ENCODE results near the gene ARG2. TPM values are rescaled to one million over a fixed set of nuclear protein-coding genes. Genes with fewer than 3 reads are reported as not detected.
"Not testable (repeated sequence)": the region's sequence is repeated elsewhere in the genome, so short reads cannot be mapped to it uniquely, and the experiment has no call there.

The ARG2 gene
- total RNA-seq, 1 donor from 2014 or later: 78.7 TPM

GRCh38 chr14:67595392-67595791 is 24.3 kb upstream of the ARG2 start:
- Mint-ChIP-seq H3K4me3 (ENCODE audit: unreplicated experiment) (no peak overlapping the region), H3K36me3 (ENCODE audit: unreplicated experiment) (peaks cover 11% of the 10 kb centered on the region), H3K27me3 (ENCODE audit: unreplicated experiment) (peaks cover 3% of the 10 kb centered on the region), H3K4me1 (ENCODE audit: low read depth, unreplicated experiment) (peaks cover 6% of the 10 kb centered on the region), H3K9me3 (ENCODE audit: unreplicated experiment) (peaks cover 4% of the 10 kb centered on the region), H3K27ac (ENCODE audit: unreplicated experiment) (no peak overlapping the region)
- TF ChIP-seq CTCF (IDR thresholded peaks at IDR 0.05; ENCODE audit: partially characterized antibody, unreplicated experiment): no peak
- DNase-seq: no peak

DNA sequence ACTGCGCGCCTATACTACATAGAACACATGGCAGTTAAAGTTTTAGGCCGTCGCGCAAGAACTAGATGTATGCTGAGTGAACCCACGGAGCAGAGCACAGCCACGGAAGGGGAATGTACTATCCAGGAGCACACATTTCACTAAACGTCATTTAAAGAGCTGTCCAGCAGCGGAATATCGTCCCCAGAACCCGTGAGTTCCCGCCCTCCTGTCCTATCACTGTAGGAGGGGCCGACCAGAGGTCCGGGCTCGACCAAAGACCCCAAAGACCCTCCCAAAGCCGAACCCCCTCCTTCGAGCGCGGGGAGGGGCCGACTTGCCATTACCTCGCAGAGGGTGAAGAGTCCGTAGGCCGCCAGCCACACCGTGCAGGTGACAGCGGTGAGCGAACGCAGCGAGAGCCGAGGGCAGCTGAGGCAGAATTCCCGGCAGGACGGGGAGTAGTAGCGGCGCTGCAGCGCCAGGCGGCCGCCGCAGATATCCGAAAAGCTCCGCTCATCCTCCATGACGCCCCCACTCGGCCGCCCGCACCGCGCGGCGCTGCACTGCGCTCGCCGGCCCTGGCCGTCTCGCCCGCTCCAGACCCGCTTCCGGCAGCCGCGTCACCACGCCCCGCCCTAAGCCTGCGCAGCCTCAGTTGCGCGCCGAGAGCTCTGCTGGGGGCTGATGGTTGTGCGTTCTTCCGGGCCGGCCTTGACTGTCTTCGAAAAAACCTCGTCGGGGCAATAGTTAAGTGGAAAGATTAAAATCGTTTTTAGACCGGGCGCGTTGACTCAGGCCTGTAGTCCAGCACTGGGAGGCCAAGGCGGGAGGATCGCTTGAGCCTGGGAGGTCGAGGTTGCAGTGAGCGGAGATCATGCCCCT is 19.8 kb upstream of the ARG2 start, which contains the start of gene PIGH:
PIGH (minus strand) TSS at position 571 of the 864 bp plus-strand sequence; CDS start at position 506, 65 bp downstream.
- TF ChIP-seq CTCF (IDR thresholded peaks at IDR 0.05; ENCODE audit: partially characterized antibody, unreplicated experiment): peak; percentile 67
- H3K36me3 Mint-ChIP-seq (ENCODE audit: unreplicated experiment): peaks cover 18% of the 10 kb centered on the region
- peaks cover 6% of the 10 kb centered on the region for H3K4me1 Mint-ChIP-seq (ENCODE audit: low read depth, unreplicated experiment)
- peaks cover 7% of the 10 kb centered on the region for H3K9me3 Mint-ChIP-seq (ENCODE audit: unreplicated experiment)
- peak within 1 kb of the TSS; percentile 99 for H3K4me3 Mint-ChIP-seq (ENCODE audit: unreplicated experiment)
- H3K27ac Mint-ChIP-seq (ENCODE audit: unreplicated experiment): peak within 1 kb of the TSS; percentile 94
- peaks cover 7% of the 10 kb centered on the region for H3K27me3 Mint-ChIP-seq (ENCODE audit: unreplicated experiment)
- peak; percentile 97 for DNase-seq

GRCh38 chr14:67600562-67600974 is 19.2 kb upstream of the ARG2 start:
- H3K9me3 Mint-ChIP-seq (ENCODE audit: unreplicated experiment); H3K27me3 Mint-ChIP-seq (ENCODE audit: unreplicated experiment); DNase-seq; H3K4me1 Mint-ChIP-seq (ENCODE audit: low read depth, unreplicated experiment): not testable (repeated sequence)
- Mint-ChIP-seq H3K36me3 (ENCODE audit: unreplicated experiment) (peaks cover 13% of the 10 kb centered on the region), H3K27ac (ENCODE audit: unreplicated experiment) (peak overlapping the region; percentile 94), H3K4me3 (ENCODE audit: unreplicated experiment) (peak overlapping the region; percentile 99)

DNA sequence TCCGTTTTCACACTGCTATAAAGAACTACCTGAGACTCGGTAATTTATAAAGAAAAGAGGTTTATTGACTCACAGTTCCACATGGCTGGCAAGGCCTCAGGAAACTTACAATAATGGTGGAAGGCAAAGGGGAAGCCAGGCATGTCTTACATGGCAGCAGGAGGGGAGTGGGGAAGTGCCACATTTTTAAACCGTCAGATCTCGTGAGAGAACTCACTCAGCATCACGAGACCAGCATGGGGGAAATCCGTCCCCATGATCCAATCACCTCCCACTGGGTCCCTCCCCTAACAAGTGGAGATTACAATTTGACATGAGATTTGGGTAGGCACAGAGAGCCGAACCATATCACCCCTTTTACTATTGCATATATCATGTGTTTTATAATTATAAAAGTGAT is 17.6 kb upstream of the ARG2 start:
- H3K4me3 Mint-ChIP-seq (ENCODE audit: unreplicated experiment): no peak overlapping the region
- no peak for TF ChIP-seq CTCF (IDR thresholded peaks at IDR 0.05; ENCODE audit: partially characterized antibody, unreplicated experiment)
- no peak overlapping the region for H3K27ac Mint-ChIP-seq (ENCODE audit: unreplicated experiment)
- peaks cover 6% of the 10 kb centered on the region for H3K4me1 Mint-ChIP-seq (ENCODE audit: low read depth, unreplicated experiment)
- peaks cover 13% of the 10 kb centered on the region for H3K36me3 Mint-ChIP-seq (ENCODE audit: unreplicated experiment)
- H3K27me3 Mint-ChIP-seq (ENCODE audit: unreplicated experiment): peaks cover 7% of the 10 kb centered on the region
- DNase-seq: no peak
- H3K9me3 Mint-ChIP-seq (ENCODE audit: unreplicated experiment): peaks cover 8% of the 10 kb centered on the region

DNA sequence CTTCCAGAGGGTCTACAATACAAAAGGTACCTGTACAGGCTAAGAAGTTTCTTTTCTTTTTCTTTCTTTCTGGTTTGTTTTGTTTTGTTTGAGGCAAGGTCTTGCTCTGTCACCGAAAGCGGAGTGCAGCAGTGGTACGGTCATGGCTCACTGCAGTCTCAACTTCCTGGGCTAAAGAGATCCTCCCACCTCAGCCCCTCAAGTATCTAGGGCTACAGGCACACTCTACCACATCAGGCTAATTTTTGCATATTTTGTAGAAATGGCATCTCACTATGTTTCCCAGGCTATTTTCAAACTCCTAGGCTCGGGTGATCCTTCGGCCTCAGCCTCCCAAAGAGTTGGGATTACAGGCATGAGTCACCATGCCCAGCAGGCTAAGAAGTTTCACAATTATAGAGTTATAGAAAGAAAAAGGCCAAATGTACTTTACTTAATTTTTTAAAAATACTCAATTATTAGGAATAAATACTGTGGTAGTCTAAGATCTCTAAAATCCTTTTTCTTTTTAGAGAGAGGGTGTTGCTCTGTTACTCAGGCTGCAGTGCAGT is 16.6 kb upstream of the ARG2 start:
- Mint-ChIP-seq H3K27me3 (ENCODE audit: unreplicated experiment) (peaks cover 7% of the 10 kb centered on the region), H3K9me3 (ENCODE audit: unreplicated experiment) (peaks cover 8% of the 10 kb centered on the region), H3K4me3 (ENCODE audit: unreplicated experiment) (no peak overlapping the region), H3K27ac (ENCODE audit: unreplicated experiment) (no peak overlapping the region), H3K4me1 (ENCODE audit: low read depth, unreplicated experiment) (peaks cover 6% of the 10 kb centered on the region), H3K36me3 (ENCODE audit: unreplicated experiment) (peaks cover 13% of the 10 kb centered on the region)
- no peak for TF ChIP-seq CTCF (IDR thresholded peaks at IDR 0.05; ENCODE audit: partially characterized antibody, unreplicated experiment)
- no peak for DNase-seq
